Measurements from ENCODE around the gene KEL.

GRCh38 chr7:142969183-142969582 is 7.0 kb upstream of the KEL start:
- no peak for TF ChIP-seq CTCF (IDR thresholded peaks at IDR 0.05 in 2 of 3, conservative IDR thresholded peaks at IDR 0.05 in 1 of 3; ENCODE audit: borderline replicate concordance in 1 of 3, insufficient read depth in 1 of 3, low read depth in 2 of 3, low read length in 2 of 3)
- TF ChIP-seq EZH2 (IDR thresholded peaks at IDR 0.05) = no peak
- no peak for TF ChIP-seq TCF7L2 (IDR thresholded peaks at IDR 0.05; ENCODE audit: borderline replicate concordance, extremely low read depth, insufficient read depth, insufficient read length)
- no peak for TF ChIP-seq MAX (IDR thresholded peaks at IDR 0.05)

Measured in HCT116 (cell line).